Measurements from ENCODE around the gene TPP1.

The TPP1 gene

GRCh38 chr11:6627762-6628241 is 8.6 kb upstream of the TPP1 start:
- Histone ChIP-seq H3K4me3 (ENCODE audit: insufficient read depth, low read depth, low read length) (no peak overlapping the region), H3K27me3 (ENCODE audit: control insufficient read depth, insufficient read depth, low read length, poor library complexity, severe bottlenecking) (peaks cover 26% of the 10 kb centered on the region), H3K9me3 (ENCODE audit: control insufficient read depth, low read length) (no peaks in the 10 kb centered on the region), H3K4me1 (ENCODE audit: control insufficient read depth, insufficient read depth, low read length) (no peaks in the 10 kb centered on the region), H3K27ac (ENCODE audit: insufficient read depth, low read depth, low read length, poor library complexity, severe bottlenecking) (no peak overlapping the region), H3K36me3 (ENCODE audit: control insufficient read depth, insufficient read depth, low read length) (peaks cover 14% of the 10 kb centered on the region)
- 90 to 100% methylated on average over 2 of the region's 2 CpGs for whole genome bisulfite sequencing, 2 experiments

GRCh38 chr11:6626971-6627761 is 7.9 kb upstream of the TPP1 start:
- no peaks in the 10 kb centered on the region for H3K4me1 ChIP-seq (ENCODE audit: control insufficient read depth, insufficient read depth, low read length)
- peaks cover 26% of the 10 kb centered on the region for H3K27me3 ChIP-seq (ENCODE audit: control insufficient read depth, insufficient read depth, low read length, poor library complexity, severe bottlenecking)
- no peaks in the 10 kb centered on the region for H3K9me3 ChIP-seq (ENCODE audit: control insufficient read depth, low read length)
- H3K4me3 ChIP-seq (ENCODE audit: insufficient read depth, low read depth, low read length): no peak overlapping the region
- 90 to 91% methylated on average over 19 of the region's 19 CpGs for WGBS, 2 experiments
- H3K36me3 ChIP-seq (ENCODE audit: control insufficient read depth, insufficient read depth, low read length): peaks cover 14% of the 10 kb centered on the region
- H3K27ac ChIP-seq (ENCODE audit: insufficient read depth, low read depth, low read length, poor library complexity, severe bottlenecking): no peak overlapping the region

- H3K27me3 ChIP-seq (ENCODE audit: control insufficient read depth, insufficient read depth, low read length, poor library complexity, severe bottlenecking): peaks cover 19% of the 10 kb centered on the region
- H3K36me3 ChIP-seq (ENCODE audit: control insufficient read depth, insufficient read depth, low read length): peaks cover 11% of the 10 kb centered on the region
- no peak overlapping the region for H3K27ac ChIP-seq (ENCODE audit: insufficient read depth, low read depth, low read length, poor library complexity, severe bottlenecking)
- H3K9me3 ChIP-seq (ENCODE audit: control insufficient read depth, low read length): no peaks in the 10 kb centered on the region
- no peak overlapping the region for H3K4me3 ChIP-seq (ENCODE audit: insufficient read depth, low read depth, low read length)
- peaks cover 2% of the 10 kb centered on the region for H3K4me1 ChIP-seq (ENCODE audit: control insufficient read depth, insufficient read depth, low read length)
- 95% methylated on average over 17 of the region's 17 CpGs for WGBS, 2 experiments
These were observed 6.7 kb upstream of the TPP1 start for GRCh38 chr11:6625832-6626420.

GRCh38 chr11:6625156-6625831 is 6.1 kb upstream of the TPP1 start:
- H3K36me3 ChIP-seq (ENCODE audit: control insufficient read depth, insufficient read depth, low read length): peaks cover 11% of the 10 kb centered on the region
- no peaks in the 10 kb centered on the region for H3K9me3 ChIP-seq (ENCODE audit: control insufficient read depth, low read length)
- peaks cover 13% of the 10 kb centered on the region for H3K27me3 ChIP-seq (ENCODE audit: control insufficient read depth, insufficient read depth, low read length, poor library complexity, severe bottlenecking)
- peaks cover 7% of the 10 kb centered on the region for H3K4me1 ChIP-seq (ENCODE audit: control insufficient read depth, insufficient read depth, low read length)
- H3K27ac ChIP-seq (ENCODE audit: insufficient read depth, low read depth, low read length, poor library complexity, severe bottlenecking): no peak overlapping the region
- WGBS, 2 experiments: 92 to 94% methylated on average over 12 of the region's 12 CpGs
- H3K4me3 ChIP-seq (ENCODE audit: insufficient read depth, low read depth, low read length): no peak overlapping the region

GRCh38 chr11:6623391-6624363 is 4.5 kb upstream of the TPP1 start:
- H3K9me3 ChIP-seq (ENCODE audit: control insufficient read depth, low read length): no peaks in the 10 kb centered on the region
- peaks cover 11% of the 10 kb centered on the region for H3K36me3 ChIP-seq (ENCODE audit: control insufficient read depth, insufficient read depth, low read length)
- peaks cover 8% of the 10 kb centered on the region for H3K4me1 ChIP-seq (ENCODE audit: control insufficient read depth, insufficient read depth, low read length)
- H3K4me3 ChIP-seq (ENCODE audit: insufficient read depth, low read depth, low read length): no peak overlapping the region
- 93% methylated on average over 31 of the region's 31 CpGs for WGBS, 2 experiments
- no peaks in the 10 kb centered on the region for H3K27me3 ChIP-seq (ENCODE audit: control insufficient read depth, insufficient read depth, low read length, poor library complexity, severe bottlenecking)
- no peak overlapping the region for H3K27ac ChIP-seq (ENCODE audit: insufficient read depth, low read depth, low read length, poor library complexity, severe bottlenecking)

- no peak overlapping the region for H3K27ac ChIP-seq (ENCODE audit: insufficient read depth, low read depth, low read length, poor library complexity, severe bottlenecking)
- peaks cover 9% of the 10 kb centered on the region for H3K36me3 ChIP-seq (ENCODE audit: control insufficient read depth, insufficient read depth, low read length)
- WGBS, 2 experiments: 92 to 94% methylated on average over 24 of the region's 24 CpGs
- H3K27me3 ChIP-seq (ENCODE audit: control insufficient read depth, insufficient read depth, low read length, poor library complexity, severe bottlenecking): no peaks in the 10 kb centered on the region
- H3K4me3 ChIP-seq (ENCODE audit: insufficient read depth, low read depth, low read length): no peak overlapping the region
- no peaks in the 10 kb centered on the region for H3K9me3 ChIP-seq (ENCODE audit: control insufficient read depth, low read length)
- peaks cover 15% of the 10 kb centered on the region for H3K4me1 ChIP-seq (ENCODE audit: control insufficient read depth, insufficient read depth, low read length)
These were observed 3.3 kb upstream of the TPP1 start for GRCh38 chr11:6622261-6623171.

- 92 to 93% methylated on average over 16 of the region's 16 CpGs for WGBS, 2 experiments
These were observed 2.5 kb upstream of the TPP1 start for GRCh38 chr11:6621711-6622211.

GRCh38 chr11:6620636-6621035 is 1.4 kb upstream of the TPP1 start:
- peaks cover 15% of the 10 kb centered on the region for H3K4me1 ChIP-seq (ENCODE audit: control insufficient read depth, insufficient read depth, low read length)
- H3K9me3 ChIP-seq (ENCODE audit: control insufficient read depth, low read length): no peaks in the 10 kb centered on the region
- H3K36me3 ChIP-seq (ENCODE audit: control insufficient read depth, insufficient read depth, low read length): peaks cover 3% of the 10 kb centered on the region
- 85 to 91% methylated on average over 1 of the region's 1 CpG for WGBS, 2 experiments
- H3K27ac ChIP-seq (ENCODE audit: insufficient read depth, low read depth, low read length, poor library complexity, severe bottlenecking): no peak overlapping the region
- H3K4me3 ChIP-seq (ENCODE audit: insufficient read depth, low read depth, low read length): no peak overlapping the region
- H3K27me3 ChIP-seq (ENCODE audit: control insufficient read depth, insufficient read depth, low read length, poor library complexity, severe bottlenecking): no peaks in the 10 kb centered on the region

More at GRCh38 chr11:6621711-6622211, 2.5 kb upstream of the TPP1 start:
- Histone ChIP-seq H3K9me3 (ENCODE audit: control insufficient read depth, low read length) (no peaks in the 10 kb centered on the region), H3K27me3 (ENCODE audit: control insufficient read depth, insufficient read depth, low read length, poor library complexity, severe bottlenecking) (no peaks in the 10 kb centered on the region), H3K27ac (ENCODE audit: insufficient read depth, low read depth, low read length, poor library complexity, severe bottlenecking) (no peak overlapping the region), H3K4me3 (ENCODE audit: insufficient read depth, low read depth, low read length) (no peak overlapping the region), H3K4me1 (ENCODE audit: control insufficient read depth, insufficient read depth, low read length) (peaks cover 15% of the 10 kb centered on the region), H3K36me3 (ENCODE audit: control insufficient read depth, insufficient read depth, low read length) (peaks cover 5% of the 10 kb centered on the region)

Data from ectodermal cell (in vitro differentiated cells).